GM18526 (cell line): ENCODE results near the gene USH1C.

Experiments used
- POLR2A ChIP-seq: IDR thresholded peaks from 3 replicates; pipeline ENCODE4 v1.6.1; 2011; ENCODE audit not compliant: insufficient read length; ENCODE audit errors: extremely low read depth

Gene USH1C

GRCh38 chr11:17543041-17543440, 1.2 kb downstream of the USH1C start:
- TF ChIP-seq POLR2A = no peak

GRCh38 chr11:17542249-17542648, 2.0 kb downstream of the USH1C start:
- TF ChIP-seq POLR2A = no peak

DNA sequence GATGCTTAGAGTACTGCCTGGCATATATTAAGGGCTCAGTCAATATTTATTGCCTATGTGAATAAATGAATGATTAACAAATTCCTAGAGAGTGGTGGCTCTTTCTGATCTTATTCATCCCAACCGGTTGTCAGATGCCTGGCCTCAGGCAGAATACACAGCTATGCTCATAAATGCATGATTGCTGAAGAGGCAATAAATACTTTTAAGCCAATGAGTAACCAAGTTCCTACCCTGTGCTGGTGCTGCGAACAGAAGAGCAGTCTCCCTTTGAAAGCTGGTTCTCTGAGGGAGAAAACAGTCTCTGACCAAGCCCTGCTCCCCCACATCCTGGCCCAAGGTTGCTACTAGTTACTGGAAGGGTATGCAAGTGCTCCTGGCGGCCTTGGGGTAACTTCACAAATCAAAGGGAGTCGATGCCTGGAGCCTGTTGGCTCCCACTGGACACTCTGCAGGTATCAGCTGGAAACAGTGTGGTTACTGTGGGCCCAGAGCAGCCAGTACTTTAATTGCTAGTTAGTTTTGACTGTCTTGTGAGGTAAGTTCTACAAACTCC, 2.8 kb downstream of the USH1C start:
- no peak for TF ChIP-seq POLR2A

GRCh38 chr11:17540807-17541206, 3.4 kb downstream of the USH1C start:
- TF ChIP-seq POLR2A = no peak

DNA sequence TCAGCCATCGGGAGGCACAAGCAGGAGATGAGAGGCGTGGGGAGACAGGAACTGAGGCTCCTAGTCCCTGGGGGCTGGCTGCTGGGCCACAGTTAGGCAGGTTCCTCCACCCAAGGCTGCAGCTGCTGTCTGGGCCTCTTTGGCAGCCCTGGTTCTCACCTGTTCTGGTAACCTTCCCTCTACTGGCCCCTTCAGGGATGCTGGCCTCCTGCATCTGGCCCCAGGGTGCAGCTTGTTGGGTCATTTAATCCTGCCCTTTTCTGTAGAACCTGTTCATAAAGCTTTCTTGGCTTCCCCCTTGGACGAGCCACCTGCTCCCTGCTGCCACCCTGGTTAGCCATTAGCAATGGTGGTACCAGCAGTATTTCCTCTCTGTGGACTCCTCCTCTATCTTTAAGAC, 5.5 kb downstream of the USH1C start:
- TF ChIP-seq POLR2A = no peak

- TF ChIP-seq POLR2A = no peak
Measured at GRCh38 chr11:17538054-17538453, 6.2 kb downstream of the USH1C start.

DNA sequence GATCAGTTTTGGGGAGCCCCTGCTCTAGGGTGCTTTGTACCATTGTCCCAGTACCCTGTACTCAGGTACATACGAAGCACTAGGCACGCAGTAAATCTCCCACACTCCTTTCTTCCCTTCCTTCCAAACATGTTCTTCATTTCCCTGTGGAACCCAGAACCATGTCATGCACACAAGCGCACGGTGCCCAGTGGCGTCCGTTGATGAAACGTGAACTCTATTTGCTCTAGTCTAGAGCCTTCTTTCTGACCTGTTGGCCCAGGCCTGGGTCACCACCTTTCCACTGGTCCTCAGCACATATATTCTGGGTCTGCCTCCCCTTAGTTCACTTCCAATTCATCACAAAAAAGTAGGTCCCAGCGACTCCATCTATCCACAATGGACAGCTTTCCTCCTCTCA, 7.0 kb downstream of the USH1C start:
- no peak for TF ChIP-seq POLR2A

- TF ChIP-seq POLR2A = no peak
Measured at GRCh38 chr11:17535488-17535887, 8.7 kb downstream of the USH1C start.

- TF ChIP-seq POLR2A = no peak
Measured at GRCh38 chr11:17533778-17534415, 10.3 kb downstream of the USH1C start.

DNA sequence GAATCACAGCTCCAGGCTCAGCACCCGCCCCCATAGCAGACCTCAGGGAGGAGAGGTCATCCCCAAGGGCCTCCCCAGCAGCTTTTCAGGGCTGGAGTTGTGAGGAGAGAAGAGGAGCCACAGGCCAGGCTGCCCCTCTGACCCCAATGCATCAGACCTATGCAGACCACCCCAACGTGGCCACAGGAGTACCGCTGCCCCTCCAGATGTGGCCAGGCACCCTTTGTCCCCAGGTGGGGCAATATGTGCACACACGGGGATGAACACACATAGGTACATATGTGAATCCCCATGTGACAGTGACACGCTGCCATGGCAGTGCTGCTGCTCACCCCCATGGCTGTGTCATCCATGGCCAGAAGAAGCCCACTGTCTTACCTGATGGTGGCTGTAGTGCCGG, 10.9 kb downstream of the USH1C start:
- no peak for TF ChIP-seq POLR2A

DNA sequence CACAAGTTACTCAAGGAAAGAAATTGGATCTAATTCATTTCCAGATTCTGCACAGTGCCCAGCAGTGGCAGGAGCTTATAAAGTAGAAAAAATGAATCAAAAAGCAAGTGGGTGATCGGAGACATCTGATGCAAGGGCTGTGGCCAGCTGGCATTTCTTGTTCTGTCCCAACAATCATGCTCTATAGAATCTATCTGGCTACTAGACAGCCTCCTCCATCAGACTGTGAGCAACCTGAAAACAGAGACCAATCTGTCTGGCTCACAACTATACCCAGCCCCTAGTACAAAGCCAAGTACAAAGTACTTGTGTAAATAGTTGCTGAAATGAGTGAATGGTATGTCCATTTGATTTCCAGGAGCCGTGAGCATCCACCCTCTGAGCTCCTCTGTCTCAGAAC, 11.4 kb downstream of the USH1C start:
- no peak for TF ChIP-seq POLR2A

DNA sequence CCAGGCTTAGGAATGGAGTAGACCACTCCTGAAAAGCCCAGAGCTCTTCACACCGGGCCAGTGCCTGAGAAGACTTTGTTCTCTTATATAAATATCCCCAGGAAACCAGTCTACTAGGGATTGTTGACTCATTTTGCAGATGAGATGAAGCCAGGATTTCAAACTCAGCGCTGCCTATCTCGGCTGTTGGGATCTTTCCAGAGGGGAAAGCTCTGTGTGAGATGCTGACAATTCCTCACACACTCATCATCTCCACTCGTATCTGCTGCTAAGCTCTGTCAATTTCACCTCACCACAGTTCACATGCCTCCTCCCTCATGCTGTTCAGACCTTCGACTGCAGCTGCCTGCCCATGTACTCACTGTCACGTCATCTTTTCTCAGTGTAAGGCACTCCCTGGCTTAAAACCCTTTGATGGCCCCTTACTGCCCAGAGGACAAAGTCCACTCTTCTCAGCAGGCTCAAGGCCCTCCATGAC, 12.5 kb downstream of the USH1C start:
- TF ChIP-seq POLR2A = no peak

DNA sequence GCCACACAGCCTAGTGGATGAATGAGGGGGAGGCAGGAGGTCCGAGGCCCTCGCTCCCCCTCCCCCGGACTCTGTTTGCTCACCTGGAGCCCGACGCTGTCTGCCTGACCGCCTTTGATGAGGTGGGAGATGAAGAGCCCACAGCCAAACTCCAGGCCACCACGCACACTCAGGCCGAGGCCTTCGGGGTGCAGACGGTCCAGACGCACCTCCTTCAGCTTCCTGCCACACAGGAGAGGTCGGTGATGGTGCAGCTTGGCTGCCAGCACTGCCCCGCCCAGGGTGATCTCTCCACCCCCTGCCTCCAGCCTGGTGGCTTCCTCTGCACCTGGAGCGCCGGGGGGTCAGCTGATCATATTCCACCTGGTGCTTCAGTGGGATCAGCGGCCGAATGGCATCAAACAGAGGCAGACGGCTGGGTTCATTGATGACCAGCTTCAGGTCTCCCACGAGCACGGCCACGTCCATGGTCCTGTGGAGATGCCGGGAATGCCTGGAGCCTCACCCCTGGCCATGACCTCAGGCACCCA, 13.1 kb downstream of the USH1C start:
- no peak for TF ChIP-seq POLR2A

DNA sequence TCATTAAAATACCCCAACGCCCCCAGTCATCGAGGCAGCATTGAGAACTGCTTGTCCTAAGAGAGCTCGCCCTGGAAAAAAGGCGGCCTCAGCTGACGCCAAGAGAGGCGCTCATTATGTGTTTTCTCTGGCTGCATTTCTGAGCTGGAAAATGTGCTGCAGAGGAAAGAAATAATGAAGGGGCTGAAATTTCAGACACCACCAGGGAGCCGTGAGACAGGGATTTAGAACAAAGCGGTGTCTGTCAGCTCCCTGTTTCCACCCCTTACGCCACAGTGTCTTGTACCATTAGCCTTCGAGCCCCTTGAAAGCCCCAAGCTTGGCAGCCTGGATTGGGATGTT, 14.4 kb downstream of the USH1C start:
- TF ChIP-seq POLR2A = no peak

DNA sequence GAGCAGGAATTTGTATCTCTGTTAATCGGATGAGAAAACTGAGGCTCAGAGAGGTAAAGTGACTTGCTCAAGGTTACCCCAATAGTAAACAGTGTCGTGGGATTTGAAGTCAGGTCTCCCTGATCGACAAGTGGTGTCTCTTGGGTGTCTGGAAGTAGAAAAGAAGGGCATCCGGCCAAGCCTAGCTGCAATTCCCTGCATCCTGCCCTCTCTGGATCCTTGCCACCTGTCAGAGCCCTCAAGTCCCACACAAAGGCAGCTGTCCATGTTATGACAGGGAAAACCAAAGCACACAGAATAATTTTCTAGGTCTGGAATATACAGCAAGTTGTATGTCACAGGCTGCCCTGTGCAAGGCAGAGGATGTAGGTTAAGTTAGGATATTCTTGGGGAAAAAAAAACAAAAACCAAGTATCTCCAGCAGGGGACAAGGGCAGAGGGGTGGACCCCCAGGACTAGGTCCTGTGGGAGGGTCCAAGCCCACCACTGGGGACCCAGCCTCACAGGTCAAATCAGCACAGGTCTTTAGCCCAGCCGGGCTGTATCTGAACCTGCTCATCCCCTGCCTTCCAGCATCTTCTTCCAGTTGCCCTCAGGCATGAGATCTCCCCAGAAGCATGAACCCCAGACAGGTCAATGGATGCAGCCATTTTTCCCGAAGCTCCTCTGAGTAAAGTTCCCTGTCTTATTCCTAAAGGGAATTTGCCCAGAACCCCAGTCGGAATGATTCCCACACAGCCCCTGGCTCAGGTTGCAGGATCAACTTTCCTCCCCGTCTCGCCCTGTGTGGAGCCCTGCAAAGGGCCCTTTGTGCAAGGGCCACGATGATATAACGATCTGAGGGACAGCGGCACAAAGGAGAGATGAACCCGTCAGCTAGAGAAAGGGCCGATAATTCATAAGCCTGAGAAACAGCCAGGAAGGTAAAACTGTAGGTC, 15.0 kb downstream of the USH1C start:
- no peak for TF ChIP-seq POLR2A

- TF ChIP-seq POLR2A = no peak
Measured at GRCh38 chr11:17528181-17528691, 16.0 kb downstream of the USH1C start.
